GM19397 (cell line): ENCODE measurements around the gene TMEM38B.

Source experiments
- ATAC-seq: cut with Tn5 transposase; IDR thresholded peaks from one replicate; pipeline ENCODE4 v1.9.1; 2021; ENCODE audit warnings: mild to moderate bottlenecking, moderate library complexity; ENCODE audit not compliant: unreplicated experiment

TMEM38B gene, protein sequence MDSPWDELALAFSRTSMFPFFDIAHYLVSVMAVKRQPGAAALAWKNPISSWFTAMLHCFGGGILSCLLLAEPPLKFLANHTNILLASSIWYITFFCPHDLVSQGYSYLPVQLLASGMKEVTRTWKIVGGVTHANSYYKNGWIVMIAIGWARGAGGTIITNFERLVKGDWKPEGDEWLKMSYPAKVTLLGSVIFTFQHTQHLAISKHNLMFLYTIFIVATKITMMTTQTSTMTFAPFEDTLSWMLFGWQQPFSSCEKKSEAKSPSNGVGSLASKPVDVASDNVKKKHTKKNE

DNA sequence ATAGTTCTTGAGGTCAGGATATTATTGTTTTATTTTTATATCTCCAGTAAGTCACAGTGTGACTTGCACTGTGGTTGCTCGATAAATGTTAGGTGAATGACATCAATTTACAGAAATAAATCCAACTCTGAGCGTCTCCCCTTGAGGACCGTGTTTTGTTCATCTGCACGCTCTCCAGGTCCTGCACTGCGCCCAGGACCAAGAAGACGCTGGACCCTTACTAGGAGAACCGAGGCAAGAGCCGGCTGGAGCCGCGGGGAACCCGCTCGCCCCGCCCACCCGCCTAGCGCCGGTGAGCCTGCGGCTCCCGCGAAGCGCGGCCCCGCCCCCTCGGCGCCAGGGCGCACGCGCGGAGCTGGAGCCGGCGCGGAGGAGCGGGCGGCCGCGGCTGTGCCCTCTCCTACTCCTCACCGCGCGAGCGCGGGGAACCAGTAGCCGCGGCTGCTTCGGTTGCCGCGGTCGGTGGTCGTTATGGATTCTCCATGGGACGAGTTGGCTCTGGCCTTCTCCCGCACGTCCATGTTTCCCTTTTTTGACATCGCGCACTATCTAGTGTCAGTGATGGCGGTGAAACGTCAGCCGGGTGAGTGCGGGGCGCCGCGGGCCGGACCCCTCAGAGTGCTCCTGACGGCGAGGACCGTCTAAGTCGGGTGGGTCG is at the start of gene TMEM38B:
TMEM38B (plus strand) TSS at position 352 of the 658 bp plus-strand sequence; CDS start at position 472, 120 bp downstream.
- ATAC-seq, result peak; percentile 85

DNA sequence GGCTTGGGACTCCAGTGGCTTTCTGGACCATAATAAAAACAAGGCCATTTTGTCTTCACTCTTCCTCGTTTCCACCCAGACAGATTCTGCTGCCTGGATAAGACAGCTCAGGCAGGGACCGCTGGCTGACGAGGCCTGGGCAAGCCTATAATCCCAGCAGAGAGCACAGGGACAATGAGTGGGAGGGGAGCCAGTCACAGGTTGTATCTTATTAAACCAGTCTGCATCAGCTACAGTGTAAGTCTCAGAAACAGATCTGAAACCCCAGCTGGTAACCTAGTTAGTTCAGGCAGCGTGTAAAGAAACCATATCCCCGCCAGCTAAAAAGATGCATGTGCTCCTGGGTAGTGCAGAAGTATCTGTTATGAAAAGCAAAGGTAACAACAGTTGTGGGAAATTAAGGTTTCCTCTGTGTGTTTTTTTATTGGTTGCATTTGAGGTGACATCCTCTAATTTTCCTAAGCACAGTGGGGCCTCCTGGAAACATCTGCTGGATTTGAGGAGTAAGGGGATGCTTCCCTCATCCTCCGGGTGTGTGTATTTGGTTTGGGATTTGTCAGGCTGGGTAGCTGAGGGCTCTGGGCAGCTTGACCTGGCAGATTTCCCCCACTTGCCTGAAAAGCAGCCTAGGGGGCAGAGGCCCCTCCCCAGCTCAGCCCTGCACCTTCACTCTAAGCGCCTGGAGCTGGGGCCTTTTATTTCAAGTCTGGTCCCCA is 47.3 kb upstream of the TMEM38B start:
- ATAC-seq, result no peak

DNA sequence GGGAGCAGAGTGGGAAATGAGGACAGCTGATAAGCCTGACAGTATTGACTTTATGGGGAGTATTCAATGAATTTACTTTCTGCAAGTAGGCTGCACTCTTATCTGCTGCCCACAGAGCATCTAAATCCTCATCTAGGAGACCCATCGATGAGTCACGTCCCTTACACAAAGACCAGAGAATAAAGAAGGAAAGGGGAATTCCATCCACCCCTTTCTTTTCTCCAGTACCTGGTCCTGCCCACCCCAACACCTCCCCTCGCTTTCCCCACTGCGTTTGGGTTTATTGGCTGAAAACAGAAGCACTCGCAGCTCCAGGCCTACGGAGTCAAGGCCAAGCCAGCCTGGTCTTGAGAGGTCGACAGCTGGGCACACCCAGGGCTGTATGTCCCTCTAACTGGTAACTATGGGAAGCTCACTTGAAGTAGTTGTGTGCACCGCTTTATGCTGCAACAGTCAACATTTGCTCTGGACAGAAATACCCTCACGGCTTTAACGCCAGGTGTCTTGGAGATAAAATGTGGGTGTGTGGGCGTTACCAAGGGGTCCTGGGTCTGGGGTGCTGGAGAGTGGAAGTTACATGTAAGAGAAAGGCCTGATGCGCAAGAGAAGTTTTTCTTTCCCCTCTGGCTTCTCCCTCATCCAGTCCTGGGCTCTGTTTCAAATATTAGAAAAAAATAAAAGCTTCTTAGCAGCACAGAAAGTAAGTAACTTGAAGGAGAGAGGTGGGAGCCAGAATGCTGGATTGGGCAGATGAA is 46.6 kb upstream of the TMEM38B start:
- no peak for ATAC-seq

DNA sequence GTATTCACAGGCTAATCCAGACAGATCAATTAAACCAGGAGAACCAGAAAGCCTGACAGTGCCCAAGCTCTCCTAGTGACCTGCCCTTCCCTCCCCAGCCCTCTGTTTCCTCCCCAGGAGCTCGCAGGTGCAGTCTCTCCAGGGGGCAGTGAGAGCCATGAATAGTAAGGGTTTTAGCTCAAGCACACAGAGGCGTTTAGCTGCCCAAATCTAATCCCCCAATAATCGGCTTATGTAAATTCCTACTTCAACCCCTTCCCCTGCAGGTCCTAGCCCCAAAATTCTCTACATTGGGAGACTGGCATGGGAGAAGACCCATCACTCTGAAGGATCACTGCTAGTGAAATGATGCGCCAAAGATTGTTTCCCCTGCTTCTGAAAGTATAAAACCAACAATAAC is 42.5 kb upstream of the TMEM38B start:
- no peak for ATAC-seq

DNA sequence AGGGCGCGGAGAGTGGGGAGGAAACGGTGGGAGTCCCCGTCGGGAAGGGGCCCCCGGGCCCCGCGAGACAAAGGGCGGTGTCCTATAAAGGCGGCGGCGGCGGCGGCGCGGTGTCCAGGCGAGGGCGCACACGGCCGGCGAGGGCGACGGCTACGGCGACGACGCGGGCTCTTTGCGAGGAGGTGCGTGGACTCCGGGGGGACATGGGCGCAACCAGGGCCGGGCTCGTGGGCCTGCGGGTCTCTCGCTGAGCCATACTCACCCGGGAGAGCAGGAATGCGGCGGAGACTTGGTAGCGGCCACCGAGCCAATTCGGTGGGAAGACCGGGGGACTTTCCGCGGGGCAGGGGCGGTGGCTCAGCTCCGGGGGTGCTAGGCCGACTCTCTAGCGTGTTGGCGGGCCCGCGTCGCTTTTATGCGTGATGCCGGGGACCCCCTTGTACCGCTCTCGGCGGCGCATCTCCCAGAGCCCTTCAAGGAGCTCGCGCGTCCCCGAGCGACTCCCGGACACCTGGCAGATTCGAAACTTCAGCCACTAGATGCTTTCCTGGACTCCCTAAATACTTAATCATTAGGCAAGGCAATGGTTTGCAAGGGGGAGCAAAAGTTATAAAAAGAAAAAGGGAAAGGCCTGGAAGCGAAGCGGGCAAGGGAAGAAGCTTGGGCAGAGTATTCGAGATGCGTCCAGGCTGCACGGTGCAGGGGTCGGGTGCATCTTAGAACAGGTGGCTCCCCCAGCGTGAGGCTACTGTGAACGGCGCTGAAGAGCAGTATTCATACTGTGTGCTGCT is 38.0 kb upstream of the TMEM38B start:
- ATAC-seq, result peak; percentile 69

DNA sequence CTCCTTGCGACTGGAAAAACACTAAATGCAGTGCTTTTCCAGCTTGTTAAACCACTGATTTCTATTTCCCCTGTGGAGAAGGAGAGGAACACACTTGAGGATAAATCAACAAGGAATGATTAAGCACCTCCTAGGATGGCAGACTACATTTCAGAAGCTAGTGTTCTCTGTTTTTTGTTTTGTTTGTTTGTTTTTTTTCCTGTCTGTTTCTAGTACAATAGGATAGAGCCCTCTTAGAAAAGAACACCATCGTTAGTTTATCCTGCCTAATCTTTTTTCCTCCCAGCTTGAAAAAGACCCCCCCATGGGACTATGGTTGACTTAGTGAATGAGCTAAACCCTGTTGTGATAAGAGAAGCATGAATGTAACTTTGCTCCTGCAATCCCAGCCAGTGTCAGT is 36.0 kb upstream of the TMEM38B start:
- ATAC-seq, result no peak

DNA sequence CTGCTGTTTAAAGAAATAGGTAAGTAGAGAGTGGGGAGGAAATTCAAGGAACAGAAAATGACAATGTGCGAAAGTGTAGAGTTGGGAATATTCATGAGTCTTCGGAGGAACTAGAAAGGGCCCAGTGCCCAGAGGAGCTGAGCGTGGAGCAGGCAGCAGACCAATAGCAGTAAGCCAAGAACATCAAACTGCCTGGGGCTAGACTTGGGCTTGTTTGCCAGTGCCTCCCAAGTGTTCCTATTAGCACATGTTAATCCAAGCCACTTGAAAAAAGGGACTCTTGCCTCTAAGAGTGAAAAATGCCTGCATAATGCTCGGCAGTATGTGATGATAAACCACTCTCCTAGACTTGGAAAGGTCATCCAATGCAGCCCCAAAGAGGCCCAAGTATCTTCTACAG is 33.3 kb upstream of the TMEM38B start:
- ATAC-seq, result no peak

DNA sequence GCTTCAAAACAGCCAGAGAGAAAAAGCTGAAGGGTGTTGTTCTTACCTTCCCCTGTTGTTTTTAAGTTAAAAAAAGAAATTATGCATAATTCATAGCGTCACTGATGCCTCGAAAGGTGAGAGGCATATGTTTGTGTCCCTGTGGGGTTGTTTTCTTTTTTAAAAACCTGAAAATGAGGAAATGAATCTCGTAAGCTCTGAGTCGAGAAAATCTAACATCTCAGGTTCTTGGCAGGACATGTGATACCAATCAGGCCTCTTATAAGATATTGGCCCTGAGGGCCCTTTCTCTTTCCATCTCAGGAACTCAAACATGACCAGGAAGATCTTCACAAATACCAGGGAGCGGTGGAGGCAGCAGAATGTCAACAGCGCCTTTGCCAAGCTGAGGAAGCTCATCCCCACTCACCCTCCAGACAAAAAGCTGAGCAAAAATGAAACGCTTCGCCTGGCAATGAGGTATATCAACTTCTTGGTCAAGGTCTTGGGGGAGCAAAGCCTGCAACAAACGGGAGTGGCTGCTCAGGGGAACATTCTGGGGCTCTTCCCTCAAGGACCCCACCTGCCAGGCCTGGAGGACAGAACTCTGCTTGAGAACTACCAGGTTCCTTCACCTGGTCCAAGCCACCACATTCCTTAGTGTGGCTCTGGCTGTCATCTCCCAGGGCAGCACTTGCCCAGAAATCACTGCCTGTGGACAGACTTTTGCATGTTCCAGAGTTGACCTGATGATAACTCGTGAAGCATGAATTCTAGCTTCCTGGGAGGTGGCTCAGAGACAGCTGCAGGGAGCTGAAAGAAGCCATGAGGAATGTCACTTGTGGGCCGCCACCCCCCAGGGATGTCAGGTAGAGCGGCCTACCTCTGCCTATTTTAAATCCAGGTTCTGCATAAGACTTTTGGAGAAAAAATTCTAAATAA is 31.9 kb upstream of the TMEM38B start, which contains the start of gene TAL2:
TAL2 (plus strand) TSS at position 274 of the 921 bp plus-strand sequence; CDS start at position 314, 40 bp downstream.
- ATAC-seq, result peak; percentile 82

DNA sequence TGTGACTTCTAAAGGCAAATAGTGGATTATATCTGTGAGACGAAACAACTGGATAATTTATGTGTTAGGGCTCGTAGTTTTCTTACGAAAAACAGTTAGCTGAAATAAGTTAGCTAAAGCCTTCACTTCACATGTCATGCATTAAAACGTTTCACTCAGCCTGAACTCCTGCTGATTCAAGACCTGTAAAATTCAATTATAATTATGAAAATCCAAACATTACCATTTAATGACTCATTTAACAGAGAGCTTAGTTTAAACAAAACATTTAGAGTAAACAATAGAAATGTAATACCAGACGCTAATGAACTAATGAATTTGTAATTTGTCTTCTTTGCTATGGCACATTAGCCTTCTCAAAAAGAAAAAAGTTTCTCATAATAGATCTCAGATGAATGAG is 30.4 kb upstream of the TMEM38B start:
- ATAC-seq, result no peak

DNA sequence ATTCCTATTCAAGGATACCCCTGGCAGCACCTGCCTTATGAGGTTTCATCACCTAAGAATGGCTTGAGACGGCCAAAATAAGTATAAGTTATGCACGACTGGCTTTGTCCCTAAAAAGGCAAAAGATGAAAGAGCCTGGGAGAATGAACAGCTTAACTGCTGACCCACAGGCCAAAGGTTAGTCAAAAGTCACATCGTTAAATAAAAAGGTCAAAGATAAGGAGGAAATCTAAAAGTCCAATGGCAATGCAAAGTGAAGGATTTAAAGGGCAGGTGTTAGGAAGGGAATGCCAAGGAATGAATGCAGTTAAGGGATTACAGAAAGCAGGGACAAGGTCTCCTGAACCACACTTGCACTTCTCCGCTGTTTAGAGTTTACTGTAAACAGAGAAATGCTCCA is 26.5 kb upstream of the TMEM38B start:
- no peak for ATAC-seq

DNA sequence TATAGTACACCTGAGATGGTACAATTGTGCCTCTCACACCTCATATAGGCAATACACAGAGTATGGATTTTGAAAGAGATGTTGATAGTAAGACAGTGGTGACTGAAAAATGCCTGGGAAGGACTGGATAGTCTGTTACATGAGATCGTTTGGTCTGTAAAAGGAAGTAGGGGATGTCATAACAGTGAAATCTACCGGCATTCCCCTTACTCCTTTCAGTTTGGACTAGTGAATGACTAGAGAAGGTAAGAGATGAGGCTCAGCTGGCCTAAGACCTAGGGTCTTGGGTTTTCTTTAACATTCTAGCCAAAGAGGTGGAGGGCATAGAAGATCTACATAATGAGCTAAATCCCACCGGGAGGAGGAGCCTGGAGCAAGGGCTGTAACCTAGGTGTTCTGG is 24.0 kb upstream of the TMEM38B start:
- ATAC-seq, result no peak

DNA sequence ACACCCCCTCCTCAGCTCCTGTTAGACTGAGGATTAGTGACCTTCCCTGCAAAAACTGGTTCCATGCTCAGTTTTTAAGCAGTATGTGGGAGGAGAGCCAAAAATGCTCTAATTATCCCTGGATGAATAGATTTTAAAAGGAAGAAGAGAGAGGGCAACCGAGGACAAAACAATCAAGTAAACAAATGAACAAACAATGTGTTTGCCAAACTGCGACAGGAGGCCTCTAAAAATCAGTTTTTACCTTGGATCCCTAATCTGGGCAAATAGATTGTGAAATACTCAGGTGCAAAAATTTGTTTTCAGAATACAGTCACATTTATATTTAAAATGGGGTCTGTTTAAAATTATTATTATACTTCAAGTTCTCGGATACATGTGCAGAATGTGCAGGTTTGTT is 23.6 kb upstream of the TMEM38B start:
- no peak for ATAC-seq

DNA sequence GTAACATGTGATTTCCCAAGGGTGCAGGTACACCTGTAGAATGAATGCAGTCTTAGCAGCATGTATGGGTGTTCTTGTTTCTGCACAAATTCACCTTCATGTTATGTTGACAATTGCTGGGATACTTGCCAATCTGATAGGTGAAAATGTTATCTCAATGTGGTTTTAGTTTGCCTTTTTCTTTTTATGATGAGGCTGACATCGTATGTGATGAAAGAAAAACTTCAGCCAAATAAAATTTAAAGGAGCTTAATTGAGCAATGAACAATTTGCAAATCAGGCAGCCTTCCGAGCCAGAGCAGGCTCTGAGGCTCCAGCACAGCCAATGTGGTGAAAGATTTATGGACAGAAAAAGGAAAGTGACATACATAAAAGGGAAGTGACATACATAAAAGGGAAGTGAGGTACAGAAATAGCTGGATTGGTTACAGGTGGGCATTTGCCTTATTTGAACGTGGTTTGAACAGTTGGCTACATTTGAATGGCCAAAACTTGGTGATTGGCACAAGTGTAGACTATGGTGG is 21.6 kb upstream of the TMEM38B start:
- ATAC-seq, result peak; percentile 57

DNA sequence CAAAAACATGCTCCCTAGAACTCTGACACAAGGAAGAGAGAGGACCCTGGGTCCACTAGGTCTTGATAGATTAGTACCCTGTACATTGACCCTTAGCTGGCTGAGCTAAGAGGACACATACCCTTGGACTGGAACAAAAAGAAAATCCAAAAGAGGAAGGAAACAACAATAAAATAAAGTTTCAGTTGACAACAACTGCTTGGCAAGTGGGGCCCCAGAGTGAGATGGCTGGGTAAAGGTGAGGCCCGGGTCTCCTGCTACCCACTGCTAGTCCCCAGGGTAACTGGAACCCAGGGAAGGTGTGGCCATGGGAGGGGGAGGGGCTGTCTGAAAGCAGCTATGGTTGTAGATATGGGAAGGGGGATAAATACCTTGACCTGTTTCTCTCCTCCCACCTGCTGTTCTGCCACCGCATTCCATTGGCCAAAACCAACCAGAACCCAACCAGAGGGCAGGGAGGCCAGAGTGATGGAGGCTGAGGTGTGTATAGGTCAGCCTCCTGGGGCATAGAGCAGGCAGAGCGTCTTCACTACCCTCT is 20.4 kb upstream of the TMEM38B start:
- no peak for ATAC-seq

DNA sequence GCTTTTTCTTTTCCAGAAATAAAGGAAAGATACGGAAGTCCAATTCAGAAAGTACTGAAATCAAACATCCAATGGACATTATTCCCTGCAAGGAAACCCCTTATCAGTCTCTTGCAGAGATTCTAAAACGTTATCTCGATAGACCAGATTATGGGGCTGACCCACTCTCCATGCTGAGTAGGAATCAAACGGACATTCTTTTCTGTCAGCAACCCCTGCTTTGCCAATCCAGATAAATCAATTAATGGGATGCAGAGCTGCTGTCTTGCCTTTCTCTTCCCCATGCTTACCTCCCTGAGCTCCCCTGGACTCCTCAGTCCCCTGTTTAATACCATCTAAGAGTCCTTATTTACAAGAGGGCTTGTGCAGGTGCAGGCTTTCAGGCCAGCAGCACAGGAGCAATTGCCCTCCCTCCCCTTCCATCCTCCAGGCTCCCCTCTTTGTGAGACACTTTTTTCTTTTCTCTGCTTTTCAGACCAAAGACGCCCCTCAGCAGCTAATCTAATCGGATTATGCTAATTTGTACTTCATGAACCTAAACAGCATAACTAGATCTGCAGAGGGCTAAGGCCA is 17.9 kb upstream of the TMEM38B start:
- no peak for ATAC-seq

DNA sequence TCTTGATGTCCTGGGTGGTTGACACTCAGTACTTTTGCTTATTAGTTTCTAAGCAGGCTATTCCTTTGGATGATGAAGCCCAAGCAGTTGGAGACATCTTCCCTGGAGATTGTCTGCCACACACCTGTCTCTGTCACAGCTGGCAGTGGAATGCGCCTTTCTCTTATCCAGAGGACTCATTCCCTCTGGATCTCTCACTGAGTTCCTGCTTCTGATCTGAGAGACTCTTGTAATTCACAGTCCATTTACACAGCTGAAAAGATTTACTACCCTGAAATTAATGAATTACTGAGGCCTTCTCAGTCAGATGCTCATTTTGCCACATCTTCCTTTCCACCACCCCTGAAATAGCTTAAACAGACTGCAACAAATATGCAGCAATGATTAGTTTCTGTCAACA is 16.2 kb upstream of the TMEM38B start:
- ATAC-seq, result no peak

DNA sequence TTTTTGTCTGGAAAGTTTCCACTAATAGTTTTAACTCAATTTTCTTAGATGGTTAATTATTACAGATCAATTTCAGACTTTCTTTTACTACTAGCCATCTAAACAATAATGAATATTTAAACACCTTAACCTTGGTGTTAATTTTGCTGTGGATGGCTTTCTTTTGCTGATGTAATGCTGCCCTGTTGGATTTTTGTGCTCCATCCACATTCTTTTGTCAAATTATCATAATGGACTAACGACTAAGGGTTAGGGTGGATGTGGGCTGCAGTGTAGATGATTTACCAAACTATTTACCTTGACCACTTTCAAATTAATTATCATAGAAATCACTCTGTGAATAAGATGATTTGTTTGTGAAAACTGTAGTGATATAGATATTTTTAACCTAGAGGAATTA is 15.6 kb upstream of the TMEM38B start:
- ATAC-seq, result no peak

DNA sequence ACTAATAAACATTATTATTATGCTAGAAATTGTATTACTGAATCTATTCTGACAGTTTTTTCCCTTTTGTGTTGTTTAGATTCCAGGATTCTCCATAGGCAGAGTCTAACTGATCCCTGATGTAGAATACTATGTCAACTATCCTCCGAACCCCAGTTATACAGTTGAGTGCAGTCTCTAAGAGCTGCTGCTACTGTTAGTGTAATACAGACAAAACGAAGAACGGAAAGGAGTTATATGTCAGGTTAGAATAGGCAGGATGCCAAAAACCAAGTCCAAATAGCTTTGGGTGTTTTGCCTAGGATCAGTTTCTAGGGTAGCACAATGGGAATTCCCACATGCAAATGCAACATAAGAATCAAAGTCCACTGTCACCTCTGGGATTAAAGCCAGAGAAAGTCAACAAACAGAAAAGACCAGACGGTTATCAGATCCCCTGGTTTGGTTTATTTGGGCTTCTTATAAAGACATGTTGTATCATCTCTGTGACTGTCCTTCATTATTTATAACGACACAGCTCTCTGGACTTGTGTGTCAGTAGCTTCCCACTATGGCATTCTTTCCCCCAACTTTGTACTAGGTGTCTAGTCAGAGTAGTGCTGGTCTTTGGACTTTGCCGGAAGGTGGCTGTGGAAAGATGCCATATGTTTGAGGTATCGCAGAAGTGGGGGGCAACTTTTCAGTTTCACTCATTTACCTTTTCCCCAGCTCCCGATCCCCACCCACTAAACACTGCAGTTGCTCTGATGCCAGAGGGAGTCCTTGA is 14.9 kb upstream of the TMEM38B start:
- ATAC-seq, result no peak
